Measurements from ENCODE around the gene MAML2.

The MAML2 gene

GRCh38 chr11:96223083-96223482, 119.9 kb downstream of the MAML2 start:
- TF ChIP-seq CTCF (IDR thresholded peaks at IDR 0.05) (no peak), ZFX (IDR thresholded peaks at IDR 0.05; ENCODE audit: borderline replicate concordance) (no peak)
- H3K27ac ChIP-seq = no peak overlapping the region

GRCh38 chr11:96222102-96222501, 120.9 kb downstream of the MAML2 start:
- no peak overlapping the region for H3K27ac ChIP-seq
- no peak for TF ChIP-seq ZFX (IDR thresholded peaks at IDR 0.05; ENCODE audit: borderline replicate concordance)
- TF ChIP-seq CTCF (IDR thresholded peaks at IDR 0.05) = no peak

- TF ChIP-seq CTCF (IDR thresholded peaks at IDR 0.05) = no peak
- TF ChIP-seq ZFX (IDR thresholded peaks at IDR 0.05; ENCODE audit: borderline replicate concordance) = no peak
- no peak overlapping the region for H3K27ac ChIP-seq
Measured at GRCh38 chr11:96221244-96222070, 121.5 kb downstream of the MAML2 start.

- H3K27ac ChIP-seq = no peak overlapping the region
- no peak for TF ChIP-seq ZFX (IDR thresholded peaks at IDR 0.05; ENCODE audit: borderline replicate concordance)
- no peak for TF ChIP-seq CTCF (IDR thresholded peaks at IDR 0.05)
Measured at GRCh38 chr11:96219981-96220623, 122.9 kb downstream of the MAML2 start.

GRCh38 chr11:96218901-96219300, 124.1 kb downstream of the MAML2 start:
- no peak overlapping the region for H3K27ac ChIP-seq
- TF ChIP-seq CTCF (IDR thresholded peaks at IDR 0.05) (no peak), ZFX (IDR thresholded peaks at IDR 0.05; ENCODE audit: borderline replicate concordance) (no peak)

- TF ChIP-seq ZFX (IDR thresholded peaks at IDR 0.05; ENCODE audit: borderline replicate concordance) (no peak), CTCF (IDR thresholded peaks at IDR 0.05) (no peak)
- H3K27ac ChIP-seq = no peak overlapping the region
Measured at GRCh38 chr11:96218006-96218405, 125.0 kb downstream of the MAML2 start.

GRCh38 chr11:96217206-96217605, 125.8 kb downstream of the MAML2 start:
- TF ChIP-seq CTCF (IDR thresholded peaks at IDR 0.05) (no peak), ZFX (IDR thresholded peaks at IDR 0.05; ENCODE audit: borderline replicate concordance) (no peak)
- no peak overlapping the region for H3K27ac ChIP-seq

All from 22Rv1 (cell line).